HepG2 (cell line): ENCODE results near the gene P2RY6. TPM values are rescaled to one million over a fixed set of nuclear protein-coding genes. Genes with fewer than 3 reads are reported as not detected.

Experiments
- ELF1 ChIP-seq: sonication (generic); formaldehyde crosslinking; IDR thresholded peaks from 2 replicates; pipeline ENCODE4 v1.4.0; 2020; ENCODE audit warnings: missing genetic modification reagents
- GFI1 ChIP-seq: sonication (generic); formaldehyde crosslinking; IDR thresholded peaks from 2 replicates; pipeline ENCODE4 v1.5.0; 2020; ENCODE audit warnings: missing genetic modification reagents, mild to moderate bottlenecking, borderline replicate concordance
- IRX3 ChIP-seq: sonication (generic); formaldehyde crosslinking; IDR thresholded peaks from 2 replicates; pipeline ENCODE4 v1.8.1; 2023; ENCODE audit warnings: mild to moderate bottlenecking, low read depth, missing genetic modification reagents, borderline replicate concordance
- ISL2 ChIP-seq: sonication (generic); formaldehyde crosslinking; IDR thresholded peaks from 2 replicates; pipeline ENCODE4 v1.5.0; 2020; ENCODE audit warnings: missing genetic modification reagents
- MTF2 ChIP-seq: sonication (generic); formaldehyde crosslinking; IDR thresholded peaks from 2 replicates; pipeline ENCODE4 v1.5.0; 2020; ENCODE audit warnings: missing genetic modification reagents, borderline replicate concordance
- NFE2 ChIP-seq: sonication (generic); formaldehyde crosslinking; IDR thresholded peaks from 2 replicates; pipeline ENCODE4 v1.4.0; 2020; ENCODE audit warnings: missing genetic modification reagents
- NFKB2 ChIP-seq: sonication (generic); formaldehyde crosslinking; IDR thresholded peaks from 2 replicates; pipeline ENCODE4 v1.4.0; 2020; ENCODE audit warnings: missing genetic modification reagents, borderline replicate concordance
- NR1H2 ChIP-seq: sonication (generic); formaldehyde crosslinking; IDR thresholded peaks from 2 replicates; pipeline ENCODE4 v1.8.1; 2022; ENCODE audit warnings: low read depth, missing genetic modification reagents, borderline replicate concordance
- POGZ ChIP-seq: sonication (generic); formaldehyde crosslinking; IDR thresholded peaks from 2 replicates; pipeline ENCODE4 v1.4.0; 2020; ENCODE audit warnings: mild to moderate bottlenecking, missing genetic modification reagents
- SIX4 ChIP-seq: sonication (generic); formaldehyde crosslinking; IDR thresholded peaks from 2 replicates; pipeline ENCODE4 v1.4.0; 2020; ENCODE audit warnings: missing genetic modification reagents
- THYN1 ChIP-seq: sonication (generic); formaldehyde crosslinking; IDR thresholded peaks from 2 replicates; pipeline ENCODE4 v1.8.1; 2023; ENCODE audit warnings: low read depth, mild to moderate bottlenecking, moderate library complexity, missing genetic modification reagents, borderline replicate concordance
- TOE1 ChIP-seq: sonication (generic); formaldehyde crosslinking; IDR thresholded peaks from 2 replicates; pipeline ENCODE4 v1.4.0; 2020; ENCODE audit warnings: mild to moderate bottlenecking, missing genetic modification reagents
- ZFP82 ChIP-seq: sonication (generic); formaldehyde crosslinking; IDR thresholded peaks from 2 replicates; pipeline ENCODE4 v1.5.1; 2020; ENCODE audit warnings: mild to moderate bottlenecking, missing genetic modification reagents, borderline replicate concordance
- ZNF205 ChIP-seq: IDR thresholded peaks from 2 replicates; pipeline ENCODE4 v1.6.1; 2018; ENCODE audit warnings: missing biosample characterization, missing genetic modification reagents
- ZNF282 ChIP-seq: fragments of 450-650 bp; IDR thresholded peaks from 2 replicates; pipeline ENCODE4 v1.6.1; 2018; ENCODE audit not compliant: partially characterized antibody
- ZNF335 ChIP-seq: sonication (generic); formaldehyde crosslinking; IDR thresholded peaks from 2 replicates; pipeline ENCODE4 v1.4.0; 2020; ENCODE audit warnings: missing genetic modification reagents
- ZNF616 ChIP-seq: sonication (generic); formaldehyde crosslinking; IDR thresholded peaks from 2 replicates; pipeline ENCODE4 v1.5.0; 2020; ENCODE audit warnings: low read depth, mild to moderate bottlenecking, missing genetic modification reagents
- ZNF792 ChIP-seq: IDR thresholded peaks from 2 replicates; pipeline ENCODE4 v1.6.1; 2016
- polyA plus RNA-seq, 8 experiments: library from polyadenylated mRNA; depleted of rRNA in 3 of 8; stranded (reverse) in 7 of 8; unstranded in 1 of 8; fragments of >200 nt; fragmentation: Illumina TruSeq in 4 of 8; extraction: Trizol in 4 of 8; gene quantifications; 2 replicates each; pipeline versions ENCODE4 v1.2.1 to v1.2.3, GENCODE V29; 2011 to 2016; ENCODE audit warnings: low read depth in 4 of 8, missing spikeins in 1 of 8, mixed read lengths in 1 of 8; ENCODE audit not compliant: insufficient read depth in 1 of 8
- total RNA-seq, 5 experiments: library from RNA; depleted of rRNA; stranded (reverse); fragments of >200 nt; fragmentation: Illumina TruSeq; extraction: Trizol; gene quantifications; 2 replicates each; pipeline ENCODE4 v1.2.3, GENCODE V29; 2016; ENCODE audit warnings: low read depth in 1 of 5
- TF ChIP-seq, protein P1 (sequence below): sonication (generic); formaldehyde crosslinking; IDR thresholded peaks from 2 replicates; pipeline ENCODE4 v1.5.0; 2020; ENCODE audit warnings: mild to moderate bottlenecking, missing genetic modification reagents, moderate library complexity
- TF ChIP-seq, protein P2 (sequence below): IDR thresholded peaks from 2 replicates; pipeline ENCODE4 v1.6.1; 2016; ENCODE audit warnings: low read depth, borderline replicate concordance
- TF ChIP-seq, protein P3 (sequence below): sonication (generic); formaldehyde crosslinking; IDR thresholded peaks from 2 replicates; pipeline ENCODE4 v1.4.0; 2020; ENCODE audit warnings: low read depth, mild to moderate bottlenecking, missing genetic modification reagents
- TF ChIP-seq, protein P4 (sequence below): sonication (generic); formaldehyde crosslinking; IDR thresholded peaks from 2 replicates; pipeline ENCODE4 v1.8.0; 2022; ENCODE audit warnings: mild to moderate bottlenecking, missing genetic modification reagents
- TF ChIP-seq, protein P5 (sequence below): sonication (generic); formaldehyde crosslinking; IDR thresholded peaks from 2 replicates; pipeline ENCODE4 v1.8.0; 2022; ENCODE audit warnings: missing genetic modification reagents, mild to moderate bottlenecking, moderate library complexity, borderline replicate concordance

The P2RY6 gene
- total and polyA plus RNA-seq, 2 of the 13 experiments (the other 11 are each of a cell fraction or from before 2014, with no cell fraction given) = 0.09 to 0.29 TPM

DNA sequence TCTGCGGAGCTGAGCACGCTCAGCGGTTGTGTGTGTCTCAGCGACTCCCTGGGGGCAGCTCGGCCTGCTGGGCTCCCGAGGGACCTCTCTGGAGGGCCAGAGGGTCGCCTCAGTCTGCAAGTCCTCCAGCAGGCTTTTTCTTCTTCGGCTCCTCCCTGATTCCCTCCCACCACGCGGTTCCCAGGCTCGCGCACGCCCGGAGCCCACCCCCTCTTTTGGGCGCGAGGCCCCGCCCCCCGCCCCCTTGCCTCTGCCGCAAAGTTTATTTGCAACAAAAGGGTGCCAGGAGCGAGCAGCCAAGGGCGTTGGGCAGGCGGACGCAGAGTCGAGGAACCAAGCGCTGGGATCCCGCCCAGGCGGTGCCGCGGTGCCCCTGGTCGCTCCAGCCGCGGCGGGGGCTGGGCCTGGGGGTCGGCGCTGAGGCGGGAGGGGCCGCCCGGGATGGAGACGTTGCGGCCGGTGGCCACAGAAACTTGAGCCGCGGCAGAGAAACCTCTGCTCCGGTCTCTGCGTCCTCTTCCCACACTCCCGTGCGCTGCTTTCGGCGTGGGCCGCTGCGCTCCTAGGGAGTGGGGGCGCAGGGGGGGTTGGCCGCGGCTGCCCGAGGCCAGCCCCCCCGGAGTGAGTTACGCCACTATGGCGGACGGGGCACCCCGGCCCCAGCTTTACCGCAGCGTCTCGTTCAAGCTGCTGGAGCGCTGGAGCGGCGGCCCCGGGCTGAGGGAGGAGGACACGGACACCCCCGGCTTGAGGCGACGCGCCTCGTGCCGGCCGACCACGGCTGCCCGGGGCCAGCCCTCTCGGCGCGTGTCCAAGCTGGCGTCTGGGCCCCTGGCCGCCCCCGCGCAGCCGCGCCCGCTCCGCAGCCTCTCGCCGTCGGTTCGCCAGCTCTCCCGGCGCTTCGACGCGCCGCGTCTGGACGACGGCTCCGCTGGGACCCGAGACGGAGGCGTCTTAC is 36.1 kb downstream of the P2RY6 start, which contains the start of gene ARHGEF17 (continued):
- TF ChIP-seq MTF2 (CRISPR knock-in tag) (no peak), ELF1 (CRISPR knock-in tag) (no peak), POGZ (CRISPR knock-in tag) (no peak), NR1H2 (CRISPR knock-in tag) (no peak), THYN1 (CRISPR knock-in tag) (no peak), TOE1 (no peak), ZNF792 (CRISPR knock-in tag) (no peak), SIX4 (CRISPR knock-in tag) (no peak), ZNF282 (no peak), NFKB2 (peak; percentile 29; the same call in 1 of the 2 replicates), ZNF335 (CRISPR knock-in tag) (no peak), ISL2 (CRISPR knock-in tag) (peak; percentile 54; the same call in 1 of the 2 replicates), GFI1 (CRISPR knock-in tag) (0 out of 2 replicates have a peak, but pooled peaks have one; percentile 27), ZFP82 (CRISPR knock-in tag) (0 out of 2 replicates have a peak, but pooled peaks have one; percentile 57), ZNF205 (CRISPR knock-in tag) (no peak), NFE2 (CRISPR knock-in tag) (no peak), IRX3 (CRISPR knock-in tag) (no peak), ZNF616 (0 out of 2 replicates have a peak, but pooled peaks have one; percentile 1)
- TF ChIP-seq, protein P1, sequence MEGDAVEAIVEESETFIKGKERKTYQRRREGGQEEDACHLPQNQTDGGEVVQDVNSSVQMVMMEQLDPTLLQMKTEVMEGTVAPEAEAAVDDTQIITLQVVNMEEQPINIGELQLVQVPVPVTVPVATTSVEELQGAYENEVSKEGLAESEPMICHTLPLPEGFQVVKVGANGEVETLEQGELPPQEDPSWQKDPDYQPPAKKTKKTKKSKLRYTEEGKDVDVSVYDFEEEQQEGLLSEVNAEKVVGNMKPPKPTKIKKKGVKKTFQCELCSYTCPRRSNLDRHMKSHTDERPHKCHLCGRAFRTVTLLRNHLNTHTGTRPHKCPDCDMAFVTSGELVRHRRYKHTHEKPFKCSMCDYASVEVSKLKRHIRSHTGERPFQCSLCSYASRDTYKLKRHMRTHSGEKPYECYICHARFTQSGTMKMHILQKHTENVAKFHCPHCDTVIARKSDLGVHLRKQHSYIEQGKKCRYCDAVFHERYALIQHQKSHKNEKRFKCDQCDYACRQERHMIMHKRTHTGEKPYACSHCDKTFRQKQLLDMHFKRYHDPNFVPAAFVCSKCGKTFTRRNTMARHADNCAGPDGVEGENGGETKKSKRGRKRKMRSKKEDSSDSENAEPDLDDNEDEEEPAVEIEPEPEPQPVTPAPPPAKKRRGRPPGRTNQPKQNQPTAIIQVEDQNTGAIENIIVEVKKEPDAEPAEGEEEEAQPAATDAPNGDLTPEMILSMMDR (CRISPR knock-in tag) = no peak
- TF ChIP-seq, protein P2, sequence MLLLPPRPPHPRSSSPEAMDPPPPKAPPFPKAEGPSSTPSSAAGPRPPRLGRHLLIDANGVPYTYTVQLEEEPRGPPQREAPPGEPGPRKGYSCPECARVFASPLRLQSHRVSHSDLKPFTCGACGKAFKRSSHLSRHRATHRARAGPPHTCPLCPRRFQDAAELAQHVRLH (CRISPR knock-in tag) = no peak
- TF ChIP-seq, protein P3, sequence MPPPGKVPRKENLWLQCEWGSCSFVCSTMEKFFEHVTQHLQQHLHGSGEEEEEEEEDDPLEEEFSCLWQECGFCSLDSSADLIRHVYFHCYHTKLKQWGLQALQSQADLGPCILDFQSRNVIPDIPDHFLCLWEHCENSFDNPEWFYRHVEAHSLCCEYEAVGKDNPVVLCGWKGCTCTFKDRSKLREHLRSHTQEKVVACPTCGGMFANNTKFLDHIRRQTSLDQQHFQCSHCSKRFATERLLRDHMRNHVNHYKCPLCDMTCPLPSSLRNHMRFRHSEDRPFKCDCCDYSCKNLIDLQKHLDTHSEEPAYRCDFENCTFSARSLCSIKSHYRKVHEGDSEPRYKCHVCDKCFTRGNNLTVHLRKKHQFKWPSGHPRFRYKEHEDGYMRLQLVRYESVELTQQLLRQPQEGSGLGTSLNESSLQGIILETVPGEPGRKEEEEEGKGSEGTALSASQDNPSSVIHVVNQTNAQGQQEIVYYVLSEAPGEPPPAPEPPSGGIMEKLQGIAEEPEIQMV (CRISPR knock-in tag) = no peak
- TF ChIP-seq, protein P4, sequence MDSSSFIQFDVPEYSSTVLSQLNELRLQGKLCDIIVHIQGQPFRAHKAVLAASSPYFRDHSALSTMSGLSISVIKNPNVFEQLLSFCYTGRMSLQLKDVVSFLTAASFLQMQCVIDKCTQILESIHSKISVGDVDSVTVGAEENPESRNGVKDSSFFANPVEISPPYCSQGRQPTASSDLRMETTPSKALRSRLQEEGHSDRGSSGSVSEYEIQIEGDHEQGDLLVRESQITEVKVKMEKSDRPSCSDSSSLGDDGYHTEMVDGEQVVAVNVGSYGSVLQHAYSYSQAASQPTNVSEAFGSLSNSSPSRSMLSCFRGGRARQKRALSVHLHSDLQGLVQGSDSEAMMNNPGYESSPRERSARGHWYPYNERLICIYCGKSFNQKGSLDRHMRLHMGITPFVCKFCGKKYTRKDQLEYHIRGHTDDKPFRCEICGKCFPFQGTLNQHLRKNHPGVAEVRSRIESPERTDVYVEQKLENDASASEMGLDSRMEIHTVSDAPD (CRISPR knock-in tag) = no peak
- TF ChIP-seq, protein P5, sequence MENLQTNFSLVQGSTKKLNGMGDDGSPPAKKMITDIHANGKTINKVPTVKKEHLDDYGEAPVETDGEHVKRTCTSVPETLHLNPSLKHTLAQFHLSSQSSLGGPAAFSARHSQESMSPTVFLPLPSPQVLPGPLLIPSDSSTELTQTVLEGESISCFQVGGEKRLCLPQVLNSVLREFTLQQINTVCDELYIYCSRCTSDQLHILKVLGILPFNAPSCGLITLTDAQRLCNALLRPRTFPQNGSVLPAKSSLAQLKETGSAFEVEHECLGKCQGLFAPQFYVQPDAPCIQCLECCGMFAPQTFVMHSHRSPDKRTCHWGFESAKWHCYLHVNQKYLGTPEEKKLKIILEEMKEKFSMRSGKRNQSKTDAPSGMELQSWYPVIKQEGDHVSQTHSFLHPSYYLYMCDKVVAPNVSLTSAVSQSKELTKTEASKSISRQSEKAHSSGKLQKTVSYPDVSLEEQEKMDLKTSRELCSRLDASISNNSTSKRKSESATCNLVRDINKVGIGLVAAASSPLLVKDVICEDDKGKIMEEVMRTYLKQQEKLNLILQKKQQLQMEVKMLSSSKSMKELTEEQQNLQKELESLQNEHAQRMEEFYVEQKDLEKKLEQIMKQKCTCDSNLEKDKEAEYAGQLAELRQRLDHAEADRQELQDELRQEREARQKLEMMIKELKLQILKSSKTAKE = no peak
